ENCODE results near the gene MMP2. TPM values are rescaled to one million over a fixed set of nuclear protein-coding genes. Genes with fewer than 3 reads are reported as not detected.

Gene MMP2
- total RNA-seq, 1 experiment from 2014 or later, result not detected

DNA sequence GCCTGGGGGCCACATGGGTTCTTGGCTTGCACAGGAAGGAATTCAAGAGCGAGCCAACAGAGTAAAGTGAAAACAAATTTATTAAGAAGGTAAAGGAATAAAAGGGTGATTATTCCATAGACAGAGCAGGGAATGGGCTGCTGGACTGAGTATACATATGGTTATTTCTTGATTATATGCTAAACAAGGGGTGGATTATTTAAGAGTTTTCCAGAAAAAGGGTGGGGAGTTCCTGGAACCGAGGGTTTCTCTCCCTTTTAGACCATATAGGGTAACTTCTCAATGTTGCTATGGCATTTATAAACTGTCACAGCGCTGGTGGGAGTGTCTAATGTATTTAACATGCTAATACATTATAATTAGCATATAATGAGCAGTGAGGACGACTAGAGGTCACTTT is 2.0 kb downstream of the MMP2 start:
- Histone ChIP-seq H3K4me3 (ENCODE audit: low read length) (no peak overlapping the region), H3K9me2 (replicated peaks; ENCODE audit: low read length) (no peaks in the 10 kb centered on the region), H3K4me1 (ENCODE audit: insufficient read depth, low read length) (no peaks in the 10 kb centered on the region), H3K9ac (ENCODE audit: low read length) (no peak overlapping the region), H3K27me3 (ENCODE audit: low read length) (no peaks in the 10 kb centered on the region), H3K27ac (ENCODE audit: low read length) (no peak overlapping the region), H3K36me3 (ENCODE audit: low read depth, low read length) (no peaks in the 10 kb centered on the region), H4K20me1 (ENCODE audit: low read length) (no peaks in the 10 kb centered on the region), H2AFZ (ENCODE audit: low read length) (no peak overlapping the region), H3K4me2 (ENCODE audit: low read length) (no peak overlapping the region), H3F3A (ENCODE audit: low read length, unreplicated experiment) (no peaks in the 10 kb centered on the region), H3K9me3 (ENCODE audit: low read length) (no peaks in the 10 kb centered on the region), H3K79me2 (ENCODE audit: low read length) (no peaks in the 10 kb centered on the region)
- BruUV-seq (replicated peaks), result no TSS peak
- ATAC-seq (no peak), DNase-seq (no peak)
- intact Hi-C loops (cut with micrococcal nuclease), result no loop called here
- ChIA-PET CTCF (no interaction called here), POLR2A (ENCODE audit: unreplicated experiment) (no interaction called here)
- TF ChIP-seq EZH2 (IDR thresholded peaks at IDR 0.05; ENCODE audit: low read length, unreplicated experiment) (no peak), EZH2phosphoT487 (IDR thresholded peaks at IDR 0.05; ENCODE audit: borderline replicate concordance, low read length) (no peak)
- TF ChIP-seq, protein P1, sequence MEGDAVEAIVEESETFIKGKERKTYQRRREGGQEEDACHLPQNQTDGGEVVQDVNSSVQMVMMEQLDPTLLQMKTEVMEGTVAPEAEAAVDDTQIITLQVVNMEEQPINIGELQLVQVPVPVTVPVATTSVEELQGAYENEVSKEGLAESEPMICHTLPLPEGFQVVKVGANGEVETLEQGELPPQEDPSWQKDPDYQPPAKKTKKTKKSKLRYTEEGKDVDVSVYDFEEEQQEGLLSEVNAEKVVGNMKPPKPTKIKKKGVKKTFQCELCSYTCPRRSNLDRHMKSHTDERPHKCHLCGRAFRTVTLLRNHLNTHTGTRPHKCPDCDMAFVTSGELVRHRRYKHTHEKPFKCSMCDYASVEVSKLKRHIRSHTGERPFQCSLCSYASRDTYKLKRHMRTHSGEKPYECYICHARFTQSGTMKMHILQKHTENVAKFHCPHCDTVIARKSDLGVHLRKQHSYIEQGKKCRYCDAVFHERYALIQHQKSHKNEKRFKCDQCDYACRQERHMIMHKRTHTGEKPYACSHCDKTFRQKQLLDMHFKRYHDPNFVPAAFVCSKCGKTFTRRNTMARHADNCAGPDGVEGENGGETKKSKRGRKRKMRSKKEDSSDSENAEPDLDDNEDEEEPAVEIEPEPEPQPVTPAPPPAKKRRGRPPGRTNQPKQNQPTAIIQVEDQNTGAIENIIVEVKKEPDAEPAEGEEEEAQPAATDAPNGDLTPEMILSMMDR (conservative IDR thresholded peaks at IDR 0.05; ENCODE audit: low read depth, low read length), result no peak

DNA sequence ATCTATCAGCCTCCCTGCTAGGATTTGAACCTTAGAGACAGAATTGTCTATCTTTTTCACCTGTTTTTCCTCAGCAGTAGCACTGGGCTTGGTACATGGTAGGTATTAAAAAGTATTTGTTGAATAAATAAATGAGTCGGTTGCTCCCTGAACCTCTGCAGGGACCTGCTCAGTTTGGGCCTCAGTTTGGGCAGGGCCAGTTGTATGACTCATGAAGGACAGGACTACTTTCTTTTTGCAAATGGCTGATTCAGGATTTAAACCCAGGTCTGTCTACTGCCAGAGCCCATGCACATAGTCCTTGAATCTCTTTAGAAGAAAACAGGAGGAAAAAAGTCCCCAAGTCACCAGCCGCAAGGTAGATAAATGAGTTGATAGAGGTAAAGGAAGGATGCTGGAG is 3.1 kb downstream of the MMP2 start:
- Histone ChIP-seq H3K27ac (ENCODE audit: low read length) (no peak overlapping the region), H3K36me3 (ENCODE audit: low read depth, low read length) (no peaks in the 10 kb centered on the region), H2AFZ (ENCODE audit: low read length) (no peak overlapping the region), H3K4me1 (ENCODE audit: insufficient read depth, low read length) (no peaks in the 10 kb centered on the region), H3K27me3 (ENCODE audit: low read length) (no peaks in the 10 kb centered on the region), H3K9ac (ENCODE audit: low read length) (no peak overlapping the region), H4K20me1 (ENCODE audit: low read length) (no peaks in the 10 kb centered on the region), H3K4me3 (ENCODE audit: low read length) (no peak overlapping the region), H3K79me2 (ENCODE audit: low read length) (no peaks in the 10 kb centered on the region), H3F3A (ENCODE audit: low read length, unreplicated experiment) (no peaks in the 10 kb centered on the region), H3K9me2 (replicated peaks; ENCODE audit: low read length) (no peaks in the 10 kb centered on the region), H3K4me2 (ENCODE audit: low read length) (no peak overlapping the region), H3K9me3 (ENCODE audit: low read length) (no peaks in the 10 kb centered on the region)
- TF ChIP-seq, protein P1 (conservative IDR thresholded peaks at IDR 0.05; ENCODE audit: low read depth, low read length), result no peak
- TF ChIP-seq EZH2phosphoT487 (IDR thresholded peaks at IDR 0.05; ENCODE audit: borderline replicate concordance, low read length), result no peak
- TF ChIP-seq EZH2 (IDR thresholded peaks at IDR 0.05; ENCODE audit: low read length, unreplicated experiment), result no peak
- BruUV-seq (replicated peaks), result no TSS peak
- POLR2A ChIA-PET (ENCODE audit: unreplicated experiment), result no interaction called here
- DNase-seq (peak; percentile 4), ATAC-seq (no peak)
- intact Hi-C loops (cut with micrococcal nuclease), result no loop called here
- CTCF ChIA-PET, result no interaction called here

DNA sequence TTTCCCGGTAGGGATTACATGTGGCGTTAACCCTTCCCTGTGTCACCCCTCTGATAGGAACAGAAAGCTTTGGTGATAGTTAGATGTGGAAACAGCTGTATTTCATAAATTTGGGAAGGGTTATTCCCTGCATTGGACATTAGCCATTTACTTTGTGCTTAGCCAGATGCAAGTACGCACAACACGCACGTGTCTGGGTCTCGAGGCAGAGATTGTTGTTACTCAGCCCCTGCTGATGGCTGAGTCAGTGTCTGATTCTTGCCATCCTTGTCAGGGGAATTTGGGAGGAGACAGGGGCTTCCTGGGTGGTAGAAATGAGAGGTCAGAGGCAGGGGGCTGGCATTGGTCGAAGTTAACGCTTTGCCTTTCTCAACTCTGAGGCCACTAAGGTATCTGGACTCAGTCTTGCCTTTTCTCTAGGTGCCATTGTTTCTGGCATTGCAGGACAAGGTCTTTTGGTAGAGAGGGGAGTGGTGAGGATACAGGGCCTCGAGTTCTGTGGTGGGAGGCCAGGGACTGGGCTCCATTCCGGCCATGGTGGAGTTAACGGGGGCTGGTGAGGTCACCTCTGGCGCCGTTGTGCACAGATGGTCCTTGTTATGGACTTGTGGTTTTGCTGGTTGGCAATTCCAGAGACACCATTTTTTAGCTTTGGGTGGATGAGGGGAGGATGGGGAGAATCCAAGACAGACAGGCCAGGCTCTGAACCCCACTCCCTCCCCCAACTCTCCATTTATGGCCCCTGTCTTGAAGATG is 8.2 kb downstream of the MMP2 start:
- intact Hi-C loops (cut with micrococcal nuclease), result no loop called here
- no peak for ATAC-seq
- BruUV-seq (replicated peaks), result no TSS peak
- ChIA-PET CTCF (no interaction called here), POLR2A (ENCODE audit: unreplicated experiment) (no interaction called here)
- Histone ChIP-seq H3K4me3 (ENCODE audit: low read length) (no peak overlapping the region), H3K9ac (ENCODE audit: low read length) (no peak overlapping the region), H3K9me2 (replicated peaks; ENCODE audit: low read length) (no peaks in the 10 kb centered on the region), H2AFZ (ENCODE audit: low read length) (no peak overlapping the region), H3K27me3 (ENCODE audit: low read length) (no peaks in the 10 kb centered on the region), H3K27ac (ENCODE audit: low read length) (no peak overlapping the region), H3K4me2 (ENCODE audit: low read length) (no peak overlapping the region), H4K20me1 (ENCODE audit: low read length) (no peaks in the 10 kb centered on the region), H3K36me3 (ENCODE audit: low read depth, low read length) (no peaks in the 10 kb centered on the region), H3K9me3 (ENCODE audit: low read length) (no peaks in the 10 kb centered on the region), H3F3A (ENCODE audit: low read length, unreplicated experiment) (no peaks in the 10 kb centered on the region), H3K79me2 (ENCODE audit: low read length) (no peaks in the 10 kb centered on the region), H3K4me1 (ENCODE audit: insufficient read depth, low read length) (no peaks in the 10 kb centered on the region)
- DNase-seq, result no peak
- no peak for TF ChIP-seq EZH2phosphoT487 (IDR thresholded peaks at IDR 0.05; ENCODE audit: borderline replicate concordance, low read length)
- no peak for TF ChIP-seq EZH2 (IDR thresholded peaks at IDR 0.05; ENCODE audit: low read length, unreplicated experiment)
- TF ChIP-seq, protein P1 (conservative IDR thresholded peaks at IDR 0.05; ENCODE audit: low read depth, low read length), result no peak
